Parathyroid adenoma (tissue), 2 donors: Measurements from ENCODE around the gene TCAP.

Source experiments
- H2AFZ ChIP-seq: fragments of 300-600 bp; sonication (generic); one replicate; pipeline ENCODE4 v1.7.0; 2017; ENCODE audit warnings: antibody characterized with exemption, mild to moderate bottlenecking
- H3K27ac ChIP-seq: fragments of 300-600 bp; sonication (generic); one replicate; pipeline ENCODE4 v1.7.0; 2017
- H3K27me3 ChIP-seq: fragments of 300-600 bp; sonication (generic); one replicate; pipeline ENCODE4 v1.7.0; 2017; ENCODE audit warnings: low read length; ENCODE audit not compliant: control insufficient read depth, insufficient read depth
- H3K36me3 ChIP-seq: fragments of 300-600 bp; sonication (generic); one replicate; pipeline ENCODE4 v1.7.0; 2017; ENCODE audit warnings: low read length; ENCODE audit not compliant: control insufficient read depth, insufficient read depth
- H3K4me1 ChIP-seq: fragments of 300-600 bp; sonication (generic); one replicate; pipeline ENCODE4 v1.7.0; 2017; ENCODE audit warnings: control low read depth
- H3K4me2 ChIP-seq: fragments of 300-600 bp; sonication (generic); one replicate; pipeline ENCODE4 v1.7.0; 2017; ENCODE audit warnings: low read length
- H3K4me3 ChIP-seq: fragments of 300-600 bp; sonication (generic); one replicate; pipeline ENCODE4 v1.7.0; 2017; ENCODE audit warnings: low read depth, low read length
- H3K79me2 ChIP-seq: fragments of 300-600 bp; sonication (generic); one replicate; pipeline ENCODE4 v1.7.0; 2017; ENCODE audit warnings: control low read depth
- H3K9ac ChIP-seq: fragments of 300-600 bp; sonication (generic); one replicate; pipeline ENCODE4 v1.7.0; 2017; ENCODE audit warnings: mild to moderate bottlenecking
- H3K9me3 ChIP-seq: fragments of 300-600 bp; sonication (generic); one replicate; pipeline ENCODE4 v1.7.0; 2017; ENCODE audit warnings: low read length; ENCODE audit not compliant: control insufficient read depth
- TF ChIP-seq, protein P1 (sequence below): fragments of 300-600 bp; sonication (generic); IDR thresholded peaks from one replicate; pipeline ENCODE4 v1.7.0; 2017; ENCODE audit warnings: antibody characterized with exemption, mild to moderate bottlenecking
- donor health status: primary hyperparathyroidism.

TCAP gene

DNA sequence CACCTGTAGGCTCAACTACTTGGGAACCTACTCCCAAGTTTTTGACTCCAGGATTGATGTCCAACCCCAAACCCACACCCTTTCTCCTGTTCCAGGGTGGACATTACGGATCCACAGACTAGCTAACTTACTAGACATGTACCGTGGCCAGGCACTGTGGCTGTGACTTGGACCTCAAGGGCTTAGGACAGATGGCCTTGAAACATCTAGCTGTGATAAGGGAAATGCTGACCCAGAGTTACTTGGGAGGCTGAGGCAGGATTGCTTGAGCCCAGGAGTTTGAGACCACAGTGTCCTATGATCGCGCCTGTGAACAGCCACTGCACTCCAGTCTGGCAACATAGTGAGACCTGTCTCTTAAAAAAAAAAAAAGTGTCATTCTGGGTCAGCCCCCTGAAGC is 24.1 kb upstream of the TCAP start:
- Histone ChIP-seq H3K27me3 (no peaks in the 10 kb centered on the region), H3K9ac (no peak overlapping the region), H3K79me2 (peaks cover 72% of the 10 kb centered on the region), H3K4me2 (no peak overlapping the region), H3K27ac (no peak overlapping the region), H2AFZ (no peak overlapping the region), H3K4me1 (peaks cover 18% of the 10 kb centered on the region), H3K36me3 (no peaks in the 10 kb centered on the region), H3K4me3 (no peak overlapping the region), H3K9me3 (no peaks in the 10 kb centered on the region)
- TF ChIP-seq, protein P1, sequence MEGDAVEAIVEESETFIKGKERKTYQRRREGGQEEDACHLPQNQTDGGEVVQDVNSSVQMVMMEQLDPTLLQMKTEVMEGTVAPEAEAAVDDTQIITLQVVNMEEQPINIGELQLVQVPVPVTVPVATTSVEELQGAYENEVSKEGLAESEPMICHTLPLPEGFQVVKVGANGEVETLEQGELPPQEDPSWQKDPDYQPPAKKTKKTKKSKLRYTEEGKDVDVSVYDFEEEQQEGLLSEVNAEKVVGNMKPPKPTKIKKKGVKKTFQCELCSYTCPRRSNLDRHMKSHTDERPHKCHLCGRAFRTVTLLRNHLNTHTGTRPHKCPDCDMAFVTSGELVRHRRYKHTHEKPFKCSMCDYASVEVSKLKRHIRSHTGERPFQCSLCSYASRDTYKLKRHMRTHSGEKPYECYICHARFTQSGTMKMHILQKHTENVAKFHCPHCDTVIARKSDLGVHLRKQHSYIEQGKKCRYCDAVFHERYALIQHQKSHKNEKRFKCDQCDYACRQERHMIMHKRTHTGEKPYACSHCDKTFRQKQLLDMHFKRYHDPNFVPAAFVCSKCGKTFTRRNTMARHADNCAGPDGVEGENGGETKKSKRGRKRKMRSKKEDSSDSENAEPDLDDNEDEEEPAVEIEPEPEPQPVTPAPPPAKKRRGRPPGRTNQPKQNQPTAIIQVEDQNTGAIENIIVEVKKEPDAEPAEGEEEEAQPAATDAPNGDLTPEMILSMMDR, result no peak

DNA sequence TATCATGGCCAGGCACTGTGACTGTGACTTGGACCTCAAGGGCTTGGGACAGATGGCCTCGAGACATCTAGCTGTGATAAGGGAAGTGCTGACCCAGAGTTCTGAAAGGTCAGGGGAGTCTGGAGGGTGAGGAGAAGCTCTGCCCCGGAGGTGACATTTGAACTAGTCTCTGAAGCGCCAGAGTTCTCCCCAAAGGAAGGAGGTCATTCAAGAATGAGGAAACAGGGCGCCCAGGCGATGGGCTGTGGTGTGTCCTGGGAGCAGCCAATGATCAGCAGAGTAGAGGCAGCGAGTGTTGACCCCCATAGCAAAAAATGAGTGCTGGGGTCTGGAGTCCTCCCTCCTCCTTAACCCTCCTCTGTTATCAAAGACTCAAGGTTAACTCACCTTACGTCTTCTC is 23.3 kb upstream of the TCAP start:
- Histone ChIP-seq H3K4me2 (no peak overlapping the region), H3K9ac (no peak overlapping the region), H3K4me3 (no peak overlapping the region), H3K27me3 (no peaks in the 10 kb centered on the region), H3K9me3 (no peaks in the 10 kb centered on the region), H3K79me2 (peaks cover 72% of the 10 kb centered on the region), H3K27ac (no peak overlapping the region), H3K36me3 (no peaks in the 10 kb centered on the region), H2AFZ (no peak overlapping the region), H3K4me1 (peaks cover 14% of the 10 kb centered on the region)
- TF ChIP-seq, protein P1, result no peak

DNA sequence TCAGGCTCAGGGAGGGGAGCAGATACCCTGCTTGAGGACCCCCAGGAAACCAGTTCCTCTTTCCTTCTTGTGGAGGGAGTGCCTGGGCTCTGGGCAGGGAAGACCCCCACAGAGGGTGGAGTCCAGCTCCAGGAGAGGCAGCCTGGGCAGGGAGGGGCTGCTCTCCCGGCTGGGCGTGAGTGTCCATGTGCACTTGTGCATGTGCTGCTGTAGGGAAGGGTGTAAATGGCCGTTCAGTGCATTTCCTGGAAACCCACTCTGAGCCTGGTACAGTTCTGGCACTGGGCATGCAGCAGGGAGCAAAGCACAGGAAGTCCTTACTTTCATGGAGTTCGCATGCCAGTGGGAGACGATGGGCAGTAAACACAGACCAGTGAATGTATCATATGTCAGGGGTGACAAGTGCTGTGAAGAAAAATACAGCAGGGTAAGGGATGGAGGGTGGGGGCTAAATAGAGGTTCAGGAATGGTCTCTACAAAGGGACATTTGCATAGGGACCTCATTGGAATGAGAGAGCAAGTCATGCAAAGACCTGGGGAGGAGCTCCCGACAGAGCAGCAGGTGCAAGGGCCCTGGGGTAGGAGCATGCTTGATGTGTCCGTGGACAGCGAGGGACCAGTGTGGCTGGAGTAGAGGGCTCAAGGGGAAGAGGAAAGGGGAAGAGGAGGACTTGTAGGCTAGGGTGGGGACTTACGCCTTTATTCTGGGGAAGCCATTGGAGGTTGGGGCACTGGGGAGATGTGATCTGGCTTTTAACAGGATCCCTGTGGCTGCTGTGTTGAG is 22.7 kb upstream of the TCAP start:
- Histone ChIP-seq H3K4me1 (peaks cover 14% of the 10 kb centered on the region), H3K9ac (no peak overlapping the region), H3K36me3 (no peaks in the 10 kb centered on the region), H3K9me3 (no peaks in the 10 kb centered on the region), H3K27ac (no peak overlapping the region), H3K4me3 (no peak overlapping the region), H2AFZ (no peak overlapping the region), H3K79me2 (peaks cover 70% of the 10 kb centered on the region), H3K4me2 (no peak overlapping the region), H3K27me3 (no peaks in the 10 kb centered on the region)
- TF ChIP-seq, protein P1, result no peak

DNA sequence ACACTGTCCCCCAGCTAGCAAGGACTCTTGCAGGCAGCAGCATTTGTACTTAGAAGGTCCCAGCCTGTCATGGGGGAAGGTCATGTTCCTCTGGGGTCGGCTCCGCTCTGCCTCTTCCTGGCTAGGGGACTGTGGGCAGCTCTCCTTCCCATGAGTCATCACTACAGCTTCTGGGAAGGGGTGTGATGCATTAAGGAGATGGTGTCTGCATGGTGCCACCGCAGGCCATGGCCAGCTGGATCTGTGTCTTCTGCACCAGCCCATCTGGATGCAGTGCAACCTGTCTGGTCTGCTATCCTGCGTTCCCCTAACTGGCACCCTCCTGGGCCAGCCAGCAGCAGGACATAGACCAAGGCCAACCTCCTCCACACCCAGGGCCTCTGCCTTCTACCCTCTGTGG is 21.9 kb upstream of the TCAP start:
- no peaks in the 10 kb centered on the region for H3K9me3 ChIP-seq
- no peak overlapping the region for H2AFZ ChIP-seq
- TF ChIP-seq, protein P1, result no peak
- peaks cover 63% of the 10 kb centered on the region for H3K79me2 ChIP-seq
- H3K36me3 ChIP-seq, result no peaks in the 10 kb centered on the region
- no peak overlapping the region for H3K27ac ChIP-seq
- H3K4me1 ChIP-seq, result peaks cover 9% of the 10 kb centered on the region
- no peak overlapping the region for H3K4me2 ChIP-seq
- H3K9ac ChIP-seq, result no peak overlapping the region
- H3K4me3 ChIP-seq, result no peak overlapping the region
- H3K27me3 ChIP-seq, result no peaks in the 10 kb centered on the region

DNA sequence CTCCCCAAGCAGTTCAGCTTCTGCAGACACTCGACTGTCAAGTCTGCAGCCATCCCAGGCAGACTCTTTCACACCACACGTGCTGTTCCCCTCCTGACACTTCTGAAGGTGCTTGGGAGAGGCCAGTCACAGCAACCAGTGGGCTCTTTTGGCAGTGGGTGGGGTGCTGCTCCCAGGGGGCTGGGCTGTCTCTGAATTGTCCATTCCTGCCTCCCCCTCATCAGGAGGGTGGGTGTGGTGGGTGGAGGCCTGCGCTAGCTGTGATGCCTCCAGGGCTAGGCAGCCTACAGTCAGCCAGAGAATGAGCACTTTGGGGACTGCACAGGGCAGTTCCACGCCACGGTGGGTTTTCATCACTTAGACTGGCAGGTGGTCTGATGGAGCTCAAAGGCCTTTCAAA is 17.9 kb upstream of the TCAP start:
- Histone ChIP-seq H3K4me2 (no peak overlapping the region), H3K27ac (no peak overlapping the region), H3K9me3 (no peaks in the 10 kb centered on the region), H3K4me1 (peaks cover 8% of the 10 kb centered on the region), H3K36me3 (no peaks in the 10 kb centered on the region), H2AFZ (no peak overlapping the region), H3K79me2 (peaks cover 34% of the 10 kb centered on the region), H3K9ac (no peak overlapping the region), H3K4me3 (no peak overlapping the region), H3K27me3 (no peaks in the 10 kb centered on the region)
- TF ChIP-seq, protein P1, result no peak
